Heart right ventricle (tissue), 16 donors: ENCODE measurements around the gene AMPD2. TPM values are rescaled to one million over a fixed set of nuclear protein-coding genes. Genes with fewer than 3 reads are reported as not detected.
"Not testable (repeated sequence)": the region's sequence is repeated elsewhere in the genome, so short reads cannot be mapped to it uniquely, and the experiment has no call there.

Experiments
- ATAC-seq, 8 donors: fragments of 200-7000 bp; cut with Tn5 transposase; one replicate each; pipeline ENCODE4 v1.9.1; 2020; ENCODE audit warnings: mild to moderate bottlenecking in 8 of 8, moderate library complexity in 8 of 8, moderate number of reproducible peaks in 1 of 8
- DNase-seq, 2 donors: peaks; one replicate each; pipeline ENCODE4 v3.0.0-alpha.2; 2020
- H3K27ac ChIP-seq, 10 donors: fragments of 200-600 bp; sonication (generic) in 2 of 10; one replicate each; pipeline versions ENCODE4 v1.5.0 to v1.8.0; 2020 to 2022; ENCODE audit warnings: mild to moderate bottlenecking in 3 of 10
- H3K27me3 ChIP-seq, 7 donors: fragments of 200-600 bp; one replicate each; pipeline ENCODE4 v1.8.0; 2021 to 2022; ENCODE audit warnings: mild to moderate bottlenecking in 2 of 7
- H3K36me3 ChIP-seq, 9 donors: fragments of 200-600 bp; sonication (generic) in 1 of 9; one replicate each; pipeline versions ENCODE4 v1.5.0 to v1.8.0; 2020 to 2022; ENCODE audit warnings: mild to moderate bottlenecking in 2 of 9
- H3K4me1 ChIP-seq, 9 donors: fragments of 200-600 bp; sonication (generic) in 1 of 9; one replicate each; pipeline versions ENCODE4 v1.5.0 to v1.8.0; 2020 to 2022; ENCODE audit warnings: mild to moderate bottlenecking in 4 of 9
- H3K4me3 ChIP-seq, 10 donors: fragments of 200-600 bp; sonication (generic) in 2 of 10; one replicate each; pipeline versions ENCODE4 v1.5.0 to v1.8.0; 2020 to 2022; ENCODE audit warnings: mild to moderate bottlenecking in 7 of 10, moderate library complexity in 2 of 10
- H3K9me3 ChIP-seq, 11 donors: fragments of 200-600 bp in 10 of 11; sonication (generic) in 2 of 11; one replicate each; pipeline versions ENCODE4 v1.5.0 to v1.8.0; 2013 to 2022; ENCODE audit warnings: mild to moderate bottlenecking in 2 of 11, control low read depth in 1 of 11, moderate library complexity in 1 of 11
- CTCF ChIP-seq, 9 donors: fragments of 200-600 bp; sonication (generic) in 2 of 9; IDR thresholded peaks; one replicate each; pipeline versions ENCODE4 v1.5.0 to v1.8.0; 2021 to 2022; ENCODE audit warnings: antibody characterized with exemption in 9 of 9, mild to moderate bottlenecking in 5 of 9, moderate library complexity in 1 of 9
- WGBS, 2 donors: extraction: QIAGEN DNeasy Blood & Tissue Kit; methylation state at CpG; one replicate each; pipeline ENCODE4 v1.1.7; 2013; ENCODE audit warnings: inconsistent platforms in 1 of 2; 5-methylcytosine and 5-hydroxymethylcytosine counted together
- intact Hi-C, 10 donors: fragments of 100-400 bp; cut with DNase I; formaldehyde crosslinking; loops; one replicate each; pipeline versions ENCODE4 v1.11.1 to v1.14.2; 2022
- polyA plus RNA-seq, 2 donors: library from polyadenylated mRNA; stranded (reverse); fragments of 200-250 nt; gene quantifications; one replicate each; pipeline ENCODE4 v1.2.3, GENCODE V29; 2013
- total RNA-seq, 10 donors: library from RNA; stranded (reverse); fragmentation: NEBNext Ultra II Directional in 3 of 10; extraction: Animal tissue kit (Norgen Biotek cat#: 25700) in 3 of 10; gene quantifications; one replicate each; pipeline versions ENCODE4 v1.2.1 to v1.2.4, GENCODE V29; 2021 to 2023
- donor health status: Arrhythmogenic right ventricular cardiomyopathy.
- donor health status: ischemic (EF 13 %, LVEDD 7.1; RV severe dilation, severe dysfunction).
- donor health status: healthy with polysubstance abuse.
- donor health status: DM: no; HTN: yes; CAD: no.
- donor health status: DM: no; HTN: no; CAD: no.
- donor health status: ischemic (EF 25% LVEDD 6.9; RV normal size, moderate dysfunction).
- donor health status: ischemic (EF 25% LVEDD 5.7; RV mildly dilated, moderate dysfunction).
- donor health status: healthy.
- donor health status: DM: yes; HTN: yes; CAD: no.
- donor health status: Ischemic cardiomyopathy.
- donor health status: ischemic (EF 35%, LVEDD 5.7; RV mildly dilated, moderate dysfunction).
- donor health status: nonischemic (EF 11% LVEDD 7.7; RV severe dilation, severe dysfunction).
- donor health status: DM: yes; HTN: yes; CAD: no.
- donor health status: PGD.
- donor health status: ischemic (EF 29% LVEDD 5.4; RV normal size, mild dysfunction).
- donor health status: nonischemic (EF 23%, LVEDD 6.1; RV moderate dilation, normal function).

Gene AMPD2
- total and polyA plus RNA-seq, 12 donors: 6.4 to 18.2 (median 11.5) TPM

GRCh38 chr1:109659997-109660690, 40.5 kb downstream of the AMPD2 start:
- Histone ChIP-seq H3K9me3 (no peaks in the 10 kb centered on the region), H3K27me3 (no peaks in the 10 kb centered on the region), H3K4me1 (peaks cover 0 to 31% (median 6%) of the 10 kb centered on the region in 9 donors), H3K4me3 (no peak overlapping the region), H3K36me3 (peaks cover 0 to 48% (median 9%) of the 10 kb centered on the region in 9 donors), H3K27ac (no peak overlapping the region)
- ATAC-seq: no peak
- TF ChIP-seq CTCF (IDR thresholded peaks at IDR 0.05): no peak
- WGBS, 2 donors: 79 to 81% methylated on average over 5 of the region's 5 CpGs
- DNase-seq: no peak
- intact Hi-C loops: loop anchor here in 2 of 10 donors (5.0 to 10.0 kb wide), 2 partner anchors 325 to 327 kb away; partner anchors contain the start of gene AHCYL1 (in 1 of the 2)

- DNase-seq, intact Hi-C loops, H3K9me3 ChIP-seq, H3K27ac ChIP-seq, ATAC-seq, H3K27me3 ChIP-seq, H3K4me3 ChIP-seq: not testable (repeated sequence)
- 70 to 77% methylated on average over 3 of the region's 4 CpGs for WGBS, 2 donors
- peaks cover 0 to 53% (median 9%) of the 10 kb centered on the region in 9 donors for H3K36me3 ChIP-seq
- H3K4me1 ChIP-seq: peaks cover 0 to 26% (median under 1%) of the 10 kb centered on the region in 9 donors
Observed at GRCh38 chr1:109660691-109661026, 41.0 kb downstream of the AMPD2 start.

- H3K9me3 ChIP-seq: no peaks in the 10 kb centered on the region
- intact Hi-C loops: no loop called here
- no peaks in the 10 kb centered on the region for H3K27me3 ChIP-seq
- 75 to 79% methylated on average over 2 of the region's 2 CpGs for WGBS, 2 donors
- H3K4me1 ChIP-seq: peaks cover 0 to 26% (median 0%) of the 10 kb centered on the region in 9 donors
- no peak overlapping the region for H3K4me3 ChIP-seq
- DNase-seq (no peak), ATAC-seq (no peak)
- H3K27ac ChIP-seq: no peak overlapping the region
- H3K36me3 ChIP-seq: peaks cover 0 to 57% (median 9%) of the 10 kb centered on the region in 9 donors
- TF ChIP-seq CTCF (IDR thresholded peaks at IDR 0.05): no peak
Observed at GRCh38 chr1:109661391-109661790, 41.8 kb downstream of the AMPD2 start.

- no peak for TF ChIP-seq CTCF (IDR thresholded peaks at IDR 0.05)
- ATAC-seq (no peak), DNase-seq (no peak)
- WGBS, 2 donors: 91 to 100% methylated on average over 1 of the region's 1 CpG
- Histone ChIP-seq H3K4me1 (peaks cover 0 to 20% (median 9%) of the 10 kb centered on the region in 9 donors), H3K27ac (no peak overlapping the region), H3K4me3 (no peak overlapping the region), H3K36me3 (peaks cover 0 to 38% (median 3%) of the 10 kb centered on the region in 9 donors), H3K27me3 (no peaks in the 10 kb centered on the region), H3K9me3 (no peaks in the 10 kb centered on the region)
- intact Hi-C loops: no loop called here
Observed at GRCh38 chr1:109664671-109665070, 45.0 kb downstream of the AMPD2 start.
